Liver (tissue), 3 donors: Measurements from ENCODE around the gene MCF2L.

Experiments
- ATF3 ChIP-seq: IDR thresholded peaks from 2 replicates; pipeline ENCODE4 v1.6.1; 2016; ENCODE audit warnings: antibody characterized with exemption
- HNF4A ChIP-seq, 2 donors: conservative IDR thresholded peaks; 2 replicates each; pipeline ENCODE4 v1.6.1; 2016; ENCODE audit warnings: antibody characterized with exemption in 2 of 2, mild to moderate bottlenecking in 2 of 2
- JUND ChIP-seq, 2 donors: IDR thresholded peaks; 2 replicates each; pipeline ENCODE4 v1.6.1; 2016; ENCODE audit warnings: antibody characterized with exemption in 2 of 2
- TAF1 ChIP-seq: conservative IDR thresholded peaks from 2 replicates; pipeline ENCODE4 v1.6.1; 2016; ENCODE audit warnings: antibody characterized with exemption, mild to moderate bottlenecking
- ZBTB33 ChIP-seq: IDR thresholded peaks from 2 replicates; pipeline ENCODE4 v1.6.1; 2016; ENCODE audit warnings: antibody characterized with exemption
- TF ChIP-seq, protein P1 (sequence below): fragments of 150-350 bp; IDR thresholded peaks from 2 replicates; pipeline ENCODE4 v1.5.1; 2017; ENCODE audit warnings: improper control_type of control experiment, low read depth, low read length; ENCODE audit not compliant: missing input control
- TF ChIP-seq, protein P2 (sequence below): IDR thresholded peaks from 2 replicates; pipeline ENCODE4 v1.6.1; 2016; ENCODE audit warnings: antibody characterized with exemption
- donor health status: healthy.
- donor health status: healthy.

GRCh38 chr13:113099142-113099541 is 130.1 kb downstream of the MCF2L start:
- TF ChIP-seq, protein P1, sequence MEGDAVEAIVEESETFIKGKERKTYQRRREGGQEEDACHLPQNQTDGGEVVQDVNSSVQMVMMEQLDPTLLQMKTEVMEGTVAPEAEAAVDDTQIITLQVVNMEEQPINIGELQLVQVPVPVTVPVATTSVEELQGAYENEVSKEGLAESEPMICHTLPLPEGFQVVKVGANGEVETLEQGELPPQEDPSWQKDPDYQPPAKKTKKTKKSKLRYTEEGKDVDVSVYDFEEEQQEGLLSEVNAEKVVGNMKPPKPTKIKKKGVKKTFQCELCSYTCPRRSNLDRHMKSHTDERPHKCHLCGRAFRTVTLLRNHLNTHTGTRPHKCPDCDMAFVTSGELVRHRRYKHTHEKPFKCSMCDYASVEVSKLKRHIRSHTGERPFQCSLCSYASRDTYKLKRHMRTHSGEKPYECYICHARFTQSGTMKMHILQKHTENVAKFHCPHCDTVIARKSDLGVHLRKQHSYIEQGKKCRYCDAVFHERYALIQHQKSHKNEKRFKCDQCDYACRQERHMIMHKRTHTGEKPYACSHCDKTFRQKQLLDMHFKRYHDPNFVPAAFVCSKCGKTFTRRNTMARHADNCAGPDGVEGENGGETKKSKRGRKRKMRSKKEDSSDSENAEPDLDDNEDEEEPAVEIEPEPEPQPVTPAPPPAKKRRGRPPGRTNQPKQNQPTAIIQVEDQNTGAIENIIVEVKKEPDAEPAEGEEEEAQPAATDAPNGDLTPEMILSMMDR = no peak
- TF ChIP-seq, protein P2, sequence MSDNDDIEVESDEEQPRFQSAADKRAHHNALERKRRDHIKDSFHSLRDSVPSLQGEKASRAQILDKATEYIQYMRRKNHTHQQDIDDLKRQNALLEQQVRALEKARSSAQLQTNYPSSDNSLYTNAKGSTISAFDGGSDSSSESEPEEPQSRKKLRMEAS = no peak
- no peak for TF ChIP-seq ATF3
- TF ChIP-seq TAF1 = no peak
- TF ChIP-seq JUND (IDR thresholded peaks at IDR 0.05) = no peak
- no peak for TF ChIP-seq HNF4A (conservative IDR thresholded peaks at IDR 0.05)
- TF ChIP-seq ZBTB33 = no peak
